ENCODE data around the gene RAB2B. TPM values are rescaled to one million over a fixed set of nuclear protein-coding genes. Genes with fewer than 3 reads are reported as not detected.

The RAB2B gene
- total RNA-seq, 4 donors from 2014 or later: 26.2 to 41.0 (median 28.3) TPM

DNA sequence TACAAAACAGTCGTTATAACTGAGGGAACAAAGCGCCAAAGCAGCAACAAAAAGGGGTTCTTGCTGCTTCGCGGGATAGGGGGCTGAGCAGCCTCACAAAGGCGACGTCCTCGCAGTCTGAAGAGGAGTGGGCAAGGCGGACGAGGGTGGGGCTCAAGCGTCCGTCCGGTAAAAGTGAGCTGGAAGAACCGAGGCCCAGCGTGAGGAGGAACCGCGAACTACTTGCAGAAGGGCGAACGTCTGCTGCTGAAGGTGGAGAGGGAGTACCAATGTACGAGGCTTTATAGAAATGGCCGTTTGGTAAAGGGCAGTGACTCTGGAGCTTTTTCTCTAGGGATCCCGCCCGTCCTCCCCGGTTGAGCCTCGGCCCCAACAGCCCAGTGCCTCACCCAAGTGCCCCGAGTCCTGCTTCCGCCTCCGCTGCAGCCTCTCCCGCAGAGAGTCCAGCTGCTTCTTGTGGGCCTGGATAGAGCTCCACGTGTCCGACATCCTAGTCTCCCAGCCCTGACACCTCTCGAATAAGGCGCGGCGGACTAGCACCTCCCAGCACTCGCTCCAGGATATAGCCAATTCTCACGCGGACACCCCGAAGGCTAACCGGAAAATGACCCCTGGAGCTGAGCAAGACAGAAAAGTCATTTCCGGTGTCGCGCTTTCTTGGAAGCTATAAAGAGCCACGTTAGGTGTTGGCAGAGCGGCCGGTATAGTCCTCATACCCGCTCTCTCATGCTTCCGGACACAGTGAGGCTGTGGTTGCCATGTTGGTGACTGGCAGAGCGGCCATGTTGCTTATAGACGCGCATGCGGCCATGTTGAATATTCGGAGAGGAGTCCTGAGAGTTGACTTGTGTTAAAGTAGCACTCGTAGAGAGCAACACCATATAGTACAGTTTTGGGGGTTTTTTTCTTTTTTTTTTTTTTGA, 34.2 kb upstream of the RAB2B start, which contains the start of gene METTL3:
Gene METTL3 (minus strand): TSS at position 606 of the 923 bp plus-strand sequence. CDS start 117 bp downstream, at position 489.
- 0% methylated on average over 19 of the region's 53 CpGs for WGBS
- H3K27ac ChIP-seq (replicated peaks in 1 of 4): peak within 1 kb of the TSS; percentile 73 to 89 (median 86)
- H3K27me3 ChIP-seq: no peaks in the 10 kb centered on the region
- no peaks in the 10 kb centered on the region for H3K9me3 ChIP-seq
- intact Hi-C loops (cut with DNase I): loop anchor here (5.0 kb wide), 1 partner anchor 34 kb away; the partner anchor contains the start of genes RAB2B and TOX4
- TF ChIP-seq, protein P1, sequence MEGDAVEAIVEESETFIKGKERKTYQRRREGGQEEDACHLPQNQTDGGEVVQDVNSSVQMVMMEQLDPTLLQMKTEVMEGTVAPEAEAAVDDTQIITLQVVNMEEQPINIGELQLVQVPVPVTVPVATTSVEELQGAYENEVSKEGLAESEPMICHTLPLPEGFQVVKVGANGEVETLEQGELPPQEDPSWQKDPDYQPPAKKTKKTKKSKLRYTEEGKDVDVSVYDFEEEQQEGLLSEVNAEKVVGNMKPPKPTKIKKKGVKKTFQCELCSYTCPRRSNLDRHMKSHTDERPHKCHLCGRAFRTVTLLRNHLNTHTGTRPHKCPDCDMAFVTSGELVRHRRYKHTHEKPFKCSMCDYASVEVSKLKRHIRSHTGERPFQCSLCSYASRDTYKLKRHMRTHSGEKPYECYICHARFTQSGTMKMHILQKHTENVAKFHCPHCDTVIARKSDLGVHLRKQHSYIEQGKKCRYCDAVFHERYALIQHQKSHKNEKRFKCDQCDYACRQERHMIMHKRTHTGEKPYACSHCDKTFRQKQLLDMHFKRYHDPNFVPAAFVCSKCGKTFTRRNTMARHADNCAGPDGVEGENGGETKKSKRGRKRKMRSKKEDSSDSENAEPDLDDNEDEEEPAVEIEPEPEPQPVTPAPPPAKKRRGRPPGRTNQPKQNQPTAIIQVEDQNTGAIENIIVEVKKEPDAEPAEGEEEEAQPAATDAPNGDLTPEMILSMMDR (IDR thresholded peaks at IDR 0.05): no peak
- peak; percentile 79 to 88 for TF ChIP-seq POLR2AphosphoS5 (IDR thresholded peaks at IDR 0.05)
- H3K36me3 ChIP-seq: peaks cover 0 to 17% (median 4%) of the 10 kb centered on the region in 4 donors
- peak within 1 kb of the TSS; percentile 72 to 92 (median 73) for H3K4me3 ChIP-seq
- peaks cover 12 to 36% (median 33%) of the 10 kb centered on the region in 4 donors for H3K4me1 ChIP-seq
- DNase-seq (ENCODE audit: extremely low spot score): peak; percentile 99

DNA sequence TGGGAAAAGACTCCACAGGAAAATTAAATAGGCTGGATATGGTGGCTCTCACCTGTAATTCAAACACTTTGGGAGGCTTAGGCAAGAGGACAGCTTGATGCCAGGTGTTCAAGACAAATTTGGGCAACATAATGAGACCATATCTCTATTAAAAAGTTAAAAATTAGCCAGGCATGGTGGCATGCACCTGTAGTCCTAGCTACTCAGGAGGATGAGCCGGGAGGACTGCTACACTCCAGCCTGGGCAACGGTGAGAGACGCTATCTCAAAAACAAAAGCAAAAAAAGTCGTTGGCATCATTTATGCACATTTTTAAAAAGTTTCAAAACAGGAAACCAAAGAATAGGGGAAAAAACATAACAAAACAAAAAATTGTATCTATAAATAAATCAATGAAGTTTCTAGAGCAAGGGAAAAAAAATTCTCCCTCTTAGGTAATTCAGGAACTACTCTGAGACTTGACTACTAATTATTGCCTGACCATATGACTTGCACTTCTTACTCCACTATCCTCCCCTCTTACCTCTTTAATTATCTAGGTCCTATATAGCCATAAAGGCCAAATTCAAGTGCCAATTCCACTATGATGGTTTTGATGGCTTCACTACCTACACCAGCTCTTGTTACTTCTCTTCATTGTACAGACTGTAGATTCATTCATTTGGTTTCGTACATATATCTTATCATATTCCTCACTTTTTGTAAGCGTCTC, 32.8 kb upstream of the RAB2B start:
- intact Hi-C loops (cut with DNase I): loop anchor here (5.0 kb wide), 1 partner anchor 32 kb away; the partner anchor contains the start of genes RAB2B and TOX4
- peaks cover 0 to 17% (median 4%) of the 10 kb centered on the region in 4 donors for H3K36me3 ChIP-seq
- peaks cover 12 to 39% (median 37%) of the 10 kb centered on the region in 4 donors for H3K4me1 ChIP-seq
- peak overlapping the region in 3 of 4 donors; percentile 72 to 92 (median 74) for H3K4me3 ChIP-seq
- no peaks in the 10 kb centered on the region for H3K27me3 ChIP-seq
- 85% methylated on average over 6 of the region's 6 CpGs for WGBS
- DNase-seq (ENCODE audit: extremely low spot score): no peak
- H3K27ac ChIP-seq (replicated peaks in 1 of 4): no peak overlapping the region
- TF ChIP-seq POLR2A (IDR thresholded peaks at IDR 0.05; ENCODE audit: low read depth): no peak
- TF ChIP-seq EP300 (IDR thresholded peaks at IDR 0.05): no peak
- TF ChIP-seq, protein P1 (IDR thresholded peaks at IDR 0.05): no peak
- no peak for TF ChIP-seq POLR2AphosphoS5 (IDR thresholded peaks at IDR 0.05)
- H3K9me3 ChIP-seq: no peaks in the 10 kb centered on the region

DNA sequence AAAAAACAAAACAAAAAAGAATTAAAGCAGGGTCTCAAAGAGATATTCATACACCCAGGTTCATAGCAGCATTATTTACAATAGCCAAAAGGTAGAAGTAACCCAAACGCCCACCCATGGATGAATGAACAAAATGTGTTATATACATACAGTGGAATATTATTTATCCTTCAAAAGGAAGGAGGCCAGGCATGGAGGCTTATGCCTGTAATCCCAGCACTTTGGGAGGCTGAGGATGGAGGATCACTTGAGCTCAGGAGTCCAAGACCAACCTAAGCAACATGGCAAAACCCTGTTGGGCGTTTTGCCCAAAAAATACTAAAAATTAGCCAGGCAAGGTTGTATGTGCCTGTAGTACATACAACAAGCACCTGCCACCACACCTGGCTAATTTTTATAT, 29.8 kb upstream of the RAB2B start:
- Histone ChIP-seq H3K4me1 (peaks cover 12 to 37% (median 36%) of the 10 kb centered on the region in 4 donors), H3K36me3 (peaks cover 7 to 39% (median 25%) of the 10 kb centered on the region in 4 donors), H3K27ac (replicated peaks in 1 of 4) (no peak overlapping the region), H3K4me3 (no peak overlapping the region), H3K27me3 (no peaks in the 10 kb centered on the region), H3K9me3 (no peaks in the 10 kb centered on the region)
- TF ChIP-seq POLR2AphosphoS5 (IDR thresholded peaks at IDR 0.05) (no peak), POLR2A (IDR thresholded peaks at IDR 0.05; ENCODE audit: low read depth) (no peak), EP300 (IDR thresholded peaks at IDR 0.05) (no peak)
- TF ChIP-seq, protein P1 (IDR thresholded peaks at IDR 0.05): no peak
- no peak for DNase-seq (ENCODE audit: extremely low spot score)
- 87% methylated on average over 2 of the region's 2 CpGs for WGBS
- intact Hi-C loops (cut with DNase I): no loop called here

DNA sequence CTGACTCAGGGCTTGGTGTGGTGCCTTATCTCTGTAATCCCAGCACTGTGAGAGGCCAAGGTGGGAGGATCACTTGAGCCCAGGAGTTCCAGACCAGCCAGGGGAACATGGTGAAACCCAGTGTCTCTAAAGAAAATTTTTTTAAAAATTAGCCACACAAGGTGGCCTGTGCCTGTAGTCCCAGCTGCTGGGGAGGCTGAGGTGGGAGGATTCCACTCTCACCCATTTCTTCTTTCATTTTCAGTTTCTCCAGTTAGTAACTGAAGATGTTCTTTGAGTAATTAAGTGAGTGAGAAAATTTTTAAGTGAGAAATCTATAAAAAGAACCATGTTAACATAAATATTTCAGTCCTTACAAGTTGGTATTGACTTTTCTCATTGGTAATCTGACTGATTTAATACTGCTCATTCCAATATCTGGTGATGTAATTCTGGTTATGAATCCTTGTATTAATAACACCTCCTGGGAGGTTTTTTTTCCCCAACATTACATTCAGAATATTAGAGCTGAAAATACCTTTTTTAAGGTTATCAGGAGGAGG, 28.3 kb upstream of the RAB2B start:
- Histone ChIP-seq H3K4me3 (no peak overlapping the region), H3K9me3 (no peaks in the 10 kb centered on the region), H3K27ac (replicated peaks in 1 of 4) (no peak overlapping the region), H3K27me3 (no peaks in the 10 kb centered on the region), H3K36me3 (peaks cover 7 to 54% (median 40%) of the 10 kb centered on the region in 4 donors), H3K4me1 (peaks cover 8 to 32% (median 30%) of the 10 kb centered on the region in 4 donors)
- intact Hi-C loops (cut with DNase I): no loop called here
- no peak for DNase-seq (ENCODE audit: extremely low spot score)
- TF ChIP-seq POLR2AphosphoS5 (IDR thresholded peaks at IDR 0.05) (no peak), EP300 (IDR thresholded peaks at IDR 0.05) (no peak), POLR2A (IDR thresholded peaks at IDR 0.05; ENCODE audit: low read depth) (no peak)
- TF ChIP-seq, protein P1 (IDR thresholded peaks at IDR 0.05): no peak
